GM21390 (cell line): ENCODE results near the gene ARL5A.

Source experiments
- ATAC-seq: cut with Tn5 transposase; IDR thresholded peaks from one replicate; pipeline ENCODE4 v1.9.1; 2021; ENCODE audit not compliant: unreplicated experiment

Gene ARL5A

DNA sequence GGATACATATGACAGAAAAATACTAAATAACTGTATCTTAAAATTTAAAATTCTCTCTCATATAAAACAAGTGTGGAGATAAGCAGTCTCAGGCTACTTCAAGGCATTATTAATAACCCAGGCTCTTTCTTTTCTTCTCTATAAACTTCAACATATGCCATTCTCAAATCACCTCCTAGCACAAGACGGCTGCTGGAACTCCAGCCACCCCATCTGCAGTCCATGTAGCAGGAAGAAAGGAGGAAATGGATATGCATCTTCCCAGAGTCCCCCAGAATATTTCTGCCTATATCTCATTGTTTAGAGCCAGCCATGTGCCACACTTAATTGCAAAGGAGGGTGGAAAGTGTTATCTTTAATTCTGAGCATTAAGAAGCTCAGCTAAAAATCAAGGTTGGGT lies 58.6 kb downstream of the ARL5A start:
- no peak for ATAC-seq

GRCh38 chr2:151767536-151767935 lies 60.7 kb downstream of the ARL5A start:
- ATAC-seq = no peak

DNA sequence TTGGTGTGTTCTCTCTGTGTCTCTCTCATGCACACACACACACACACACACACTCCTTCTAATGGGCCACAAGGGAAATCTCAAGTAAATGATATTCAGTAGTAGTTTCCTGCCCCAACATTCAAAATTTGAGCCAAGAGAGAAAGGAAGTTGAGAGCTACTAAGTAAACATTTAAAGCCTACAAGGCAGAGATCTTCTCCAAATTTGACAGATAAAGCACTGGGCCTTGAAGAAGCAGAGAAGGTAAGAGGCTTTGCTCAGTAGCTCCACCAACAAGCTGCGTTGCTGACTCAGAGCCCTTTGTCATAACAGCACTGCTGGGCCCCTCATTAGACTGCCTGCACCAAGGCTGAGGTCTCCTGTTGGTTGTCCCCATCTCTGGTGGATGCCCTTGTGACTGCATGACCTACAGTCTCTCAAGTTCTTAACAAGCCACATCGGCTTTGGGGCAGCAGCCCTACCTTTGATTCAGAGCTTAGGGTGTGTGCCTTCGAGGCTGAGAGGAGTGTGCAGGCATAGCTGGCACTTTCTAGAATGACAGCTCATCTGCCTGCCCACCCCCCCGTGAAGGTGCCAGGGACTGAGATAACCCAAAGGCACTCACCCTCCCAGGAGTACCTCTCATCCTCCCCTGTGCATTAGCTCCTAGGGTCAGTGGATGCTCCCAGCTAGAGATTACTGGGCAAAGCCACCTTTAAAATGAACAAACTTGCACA lies 61.6 kb downstream of the ARL5A start:
- ATAC-seq = peak; percentile 37

- peak; percentile 32 for ATAC-seq
Observed at GRCh38 chr2:151765760-151766410, 62.3 kb downstream of the ARL5A start.

DNA sequence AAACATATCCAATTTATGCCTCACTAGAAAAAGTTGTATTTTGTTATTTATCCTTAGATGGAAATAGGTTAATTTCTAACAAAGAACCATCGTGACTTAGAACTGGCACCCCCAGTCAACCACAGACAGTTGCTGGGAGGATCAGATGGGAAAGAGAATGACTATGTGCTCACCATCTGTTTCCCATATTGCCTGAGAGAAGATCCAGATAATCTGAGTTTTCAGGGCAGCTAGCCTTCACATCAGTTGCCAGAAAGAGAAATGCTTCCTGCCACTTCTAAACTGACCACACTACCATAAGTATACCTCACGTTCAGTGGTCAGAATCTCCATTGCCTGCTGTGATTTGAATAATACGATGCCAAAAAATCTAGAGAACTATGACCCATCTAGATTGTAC lies 65.5 kb downstream of the ARL5A start:
- ATAC-seq = no peak

DNA sequence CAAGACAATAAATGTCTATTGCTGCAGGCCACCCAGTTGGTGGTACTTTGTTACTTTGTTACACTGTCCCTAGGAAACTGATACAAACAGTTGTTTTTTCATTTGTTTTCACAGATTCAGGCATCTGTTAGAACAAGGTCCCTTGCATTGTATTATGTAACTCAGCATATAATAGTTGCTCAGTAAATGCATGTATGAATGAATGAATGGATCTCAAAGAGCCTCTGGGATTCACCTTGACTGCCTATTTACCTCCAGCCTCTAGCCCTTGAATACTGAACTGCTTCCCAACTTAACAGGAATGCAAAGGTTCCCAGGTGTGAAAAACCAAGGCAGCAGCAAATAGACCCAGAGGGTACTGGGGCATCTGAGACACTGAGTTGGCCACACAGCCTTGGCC lies 66.5 kb downstream of the ARL5A start:
- no peak for ATAC-seq

GRCh38 chr2:151761193-151761592 lies 67.0 kb downstream of the ARL5A start:
- no peak for ATAC-seq

DNA sequence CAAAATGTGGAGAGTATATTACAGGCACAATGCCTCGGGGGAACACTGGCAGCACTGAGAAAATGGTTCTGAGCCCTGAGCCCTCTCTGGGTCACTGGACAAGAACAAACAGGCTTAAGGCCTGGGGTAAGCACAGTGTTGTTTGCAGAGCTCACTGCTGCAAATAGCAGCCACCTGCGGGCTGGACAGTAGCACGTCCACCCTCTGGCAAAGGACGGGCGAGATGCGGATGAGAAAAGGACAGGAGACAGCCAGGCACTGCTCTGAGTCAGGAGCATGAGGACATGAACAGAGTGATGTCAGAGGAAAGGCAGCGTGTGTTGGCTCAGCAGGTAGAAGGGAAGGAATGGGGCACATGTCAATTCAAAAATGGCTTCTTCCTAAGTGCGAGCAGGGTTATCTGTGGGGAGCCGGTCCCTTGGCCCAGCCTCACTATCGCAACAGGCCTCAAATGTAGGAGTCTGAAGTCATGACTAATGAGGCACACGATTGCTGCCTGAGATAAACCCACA lies 68.0 kb downstream of the ARL5A start:
- ATAC-seq = no peak

DNA sequence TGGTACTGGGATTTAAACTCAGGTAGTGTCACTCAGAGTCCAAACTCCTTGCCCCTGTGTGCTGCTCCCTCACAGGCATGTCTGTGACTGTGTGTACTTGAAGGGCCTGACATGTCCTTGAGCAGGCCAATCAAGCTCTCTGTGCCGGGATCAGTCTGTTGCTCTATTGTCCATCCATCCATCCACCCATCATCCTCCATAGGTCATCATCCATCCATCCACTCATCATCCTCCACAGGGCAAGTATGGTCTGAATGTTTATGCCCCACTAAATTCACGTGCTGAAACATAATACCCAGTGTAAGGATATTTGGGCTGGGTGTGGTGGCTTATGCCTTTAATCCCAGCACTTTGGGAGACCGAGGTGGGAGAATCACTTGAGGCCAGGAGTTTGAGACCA lies 69.5 kb downstream of the ARL5A start:
- ATAC-seq = no peak

GRCh38 chr2:151757861-151758260 lies 70.4 kb downstream of the ARL5A start:
- ATAC-seq = no peak

- ATAC-seq = no peak
Observed at GRCh38 chr2:151756820-151757219, 71.4 kb downstream of the ARL5A start.

GRCh38 chr2:151754253-151754897 lies 73.8 kb downstream of the ARL5A start:
- no peak for ATAC-seq

GRCh38 chr2:151753540-151753939 lies 74.7 kb downstream of the ARL5A start:
- no peak for ATAC-seq
